HG03039 (cell line): ENCODE measurements around the gene ITGB4.

Source experiments
- ATAC-seq: cut with Tn5 transposase; IDR thresholded peaks from one replicate; pipeline ENCODE4 v1.9.1; 2021; ENCODE audit warnings: mild to moderate bottlenecking, moderate library complexity; ENCODE audit not compliant: unreplicated experiment

ITGB4 gene

DNA sequence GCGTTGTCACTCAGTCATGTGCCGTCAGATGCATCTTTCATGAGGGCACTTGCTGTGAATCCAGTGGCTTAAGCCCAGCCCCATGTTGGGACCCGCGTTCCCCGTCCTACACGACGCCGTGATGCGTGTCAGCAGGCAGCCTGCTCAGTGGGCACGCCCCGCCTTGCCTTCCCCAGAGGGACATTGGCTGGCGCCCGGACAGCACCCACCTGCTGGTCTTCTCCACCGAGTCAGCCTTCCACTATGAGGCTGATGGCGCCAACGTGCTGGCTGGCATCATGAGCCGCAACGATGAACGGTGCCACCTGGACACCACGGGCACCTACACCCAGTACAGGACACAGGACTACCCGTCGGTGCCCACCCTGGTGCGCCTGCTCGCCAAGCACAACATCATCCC lies 8.8 kb downstream of the ITGB4 start:
- no peak for ATAC-seq

DNA sequence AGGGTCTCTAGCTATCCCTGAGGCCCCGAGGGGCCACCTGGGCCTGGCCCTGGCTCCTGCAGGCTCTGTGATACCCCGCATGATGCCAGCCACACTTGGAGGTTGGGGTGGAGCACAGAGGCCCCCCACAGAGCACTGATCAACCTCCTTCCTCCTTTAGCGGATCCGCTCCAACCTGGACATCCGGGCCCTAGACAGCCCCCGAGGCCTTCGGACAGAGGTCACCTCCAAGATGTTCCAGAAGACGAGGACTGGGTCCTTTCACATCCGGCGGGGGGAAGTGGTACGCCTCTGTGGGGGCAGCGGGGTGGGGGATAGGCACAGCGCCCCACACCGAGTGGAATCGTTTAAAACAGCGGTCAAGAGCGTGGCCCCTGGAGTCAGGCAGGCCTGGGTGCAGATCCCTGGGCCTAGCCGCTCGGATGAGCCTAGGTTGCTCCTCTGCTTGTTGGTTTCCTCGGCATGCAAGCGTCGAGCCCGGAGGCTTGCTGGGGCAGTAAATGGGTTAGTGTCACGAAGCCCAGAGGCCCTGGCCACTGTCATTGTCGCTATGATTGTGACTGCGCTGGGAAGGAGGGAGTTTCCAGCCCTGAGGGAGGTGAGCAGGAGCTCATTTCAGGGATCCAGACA lies 9.9 kb downstream of the ITGB4 start:
- ATAC-seq, result no peak

DNA sequence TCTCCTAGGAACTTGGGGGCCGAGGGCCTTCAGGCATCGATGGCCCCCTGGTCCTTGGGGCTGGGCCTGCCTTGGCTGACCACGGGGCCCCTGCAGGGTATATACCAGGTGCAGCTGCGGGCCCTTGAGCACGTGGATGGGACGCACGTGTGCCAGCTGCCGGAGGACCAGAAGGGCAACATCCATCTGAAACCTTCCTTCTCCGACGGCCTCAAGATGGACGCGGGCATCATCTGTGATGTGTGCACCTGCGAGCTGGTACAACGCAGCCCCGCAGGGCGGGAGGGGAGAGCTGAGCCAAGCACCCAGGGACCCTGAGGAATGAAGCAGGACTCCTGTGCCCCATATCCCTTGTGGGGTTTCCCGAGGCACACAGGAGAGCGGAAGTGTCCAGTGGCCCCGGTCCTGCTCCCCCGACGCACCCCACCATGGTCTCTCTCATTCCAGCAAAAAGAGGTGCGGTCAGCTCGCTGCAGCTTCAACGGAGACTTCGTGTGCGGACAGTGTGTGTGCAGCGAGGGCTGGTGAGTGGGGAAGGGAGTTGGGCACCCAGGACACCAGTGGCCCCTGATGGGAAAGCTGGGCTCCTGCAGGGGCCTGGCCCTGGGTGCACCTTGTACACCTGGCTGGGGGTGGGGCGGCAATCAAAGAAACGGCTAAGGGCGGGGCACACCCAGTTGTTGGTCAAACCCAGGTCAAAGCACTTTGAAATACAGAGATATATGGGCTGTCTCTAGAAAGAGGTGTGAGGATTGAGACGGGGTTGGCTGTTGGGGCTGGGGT lies 10.6 kb downstream of the ITGB4 start:
- ATAC-seq, result no peak

DNA sequence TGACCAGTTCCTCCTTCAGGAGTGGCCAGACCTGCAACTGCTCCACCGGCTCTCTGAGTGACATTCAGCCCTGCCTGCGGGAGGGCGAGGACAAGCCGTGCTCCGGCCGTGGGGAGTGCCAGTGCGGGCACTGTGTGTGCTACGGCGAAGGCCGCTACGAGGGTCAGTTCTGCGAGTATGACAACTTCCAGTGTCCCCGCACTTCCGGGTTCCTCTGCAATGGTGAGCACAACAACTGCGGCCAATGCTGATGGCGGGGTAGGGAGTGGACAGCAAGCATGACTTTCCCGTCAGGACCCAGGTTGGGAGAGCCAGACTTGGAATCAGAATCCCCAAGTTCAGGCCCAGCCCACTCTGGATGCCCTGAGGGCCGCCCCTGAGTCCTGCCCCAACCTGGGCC lies 12.2 kb downstream of the ITGB4 start:
- no peak for ATAC-seq

DNA sequence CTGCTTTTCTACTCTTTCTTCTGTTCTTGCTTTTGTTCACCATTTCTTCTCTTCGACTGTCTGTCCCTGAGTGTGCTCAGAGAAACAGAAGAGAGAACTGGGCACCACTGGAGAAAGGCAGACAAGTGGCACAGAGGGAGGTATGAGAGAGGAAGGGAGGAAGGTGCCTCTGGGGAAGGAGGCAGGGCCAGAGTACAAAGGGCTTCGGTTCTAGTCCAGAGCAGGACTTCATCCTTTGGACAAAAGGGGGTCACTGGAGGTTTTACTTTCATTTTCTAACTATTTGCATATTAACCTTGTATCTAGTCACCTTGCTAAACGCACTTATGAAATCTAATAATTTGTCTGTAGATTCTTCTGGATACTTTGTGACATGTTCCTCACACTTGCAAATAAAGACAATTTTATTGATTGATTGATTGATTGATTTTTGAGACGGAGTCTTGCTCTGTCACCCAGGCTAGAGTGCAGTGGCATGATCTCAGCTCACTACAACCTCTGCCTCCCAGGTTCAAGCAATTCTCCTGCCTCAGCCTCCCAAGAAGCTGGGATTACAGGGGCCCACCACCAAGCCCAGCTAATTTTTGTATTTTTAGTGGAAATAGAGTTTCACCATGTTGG lies 13.5 kb downstream of the ITGB4 start:
- no peak for ATAC-seq

DNA sequence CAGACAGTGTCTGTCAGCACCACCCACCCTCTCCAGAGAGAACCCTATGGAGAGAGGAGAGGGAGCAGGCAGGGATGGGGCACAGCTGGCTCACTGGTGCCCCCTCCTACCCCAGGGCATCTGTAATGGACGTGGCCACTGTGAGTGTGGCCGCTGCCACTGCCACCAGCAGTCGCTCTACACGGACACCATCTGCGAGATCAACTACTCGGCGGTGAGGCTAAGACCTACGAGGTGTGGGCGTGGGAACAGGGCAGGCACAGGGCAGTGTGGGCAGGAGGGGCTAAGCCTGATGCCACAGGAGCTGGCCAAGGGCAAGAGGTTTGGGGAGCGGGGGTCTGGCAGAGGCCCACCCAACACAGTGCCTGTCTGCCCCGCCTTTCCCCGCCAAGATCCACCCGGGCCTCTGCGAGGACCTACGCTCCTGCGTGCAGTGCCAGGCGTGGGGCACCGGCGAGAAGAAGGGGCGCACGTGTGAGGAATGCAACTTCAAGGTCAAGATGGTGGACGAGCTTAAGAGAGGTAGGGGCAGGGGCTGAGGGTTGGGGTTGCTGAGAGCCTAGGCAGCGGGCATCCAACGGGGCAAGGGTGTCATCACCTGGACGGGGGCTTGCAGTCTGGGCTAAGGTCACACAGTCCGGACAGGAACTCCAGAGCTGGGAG lies 15.0 kb downstream of the ITGB4 start:
- no peak for ATAC-seq

DNA sequence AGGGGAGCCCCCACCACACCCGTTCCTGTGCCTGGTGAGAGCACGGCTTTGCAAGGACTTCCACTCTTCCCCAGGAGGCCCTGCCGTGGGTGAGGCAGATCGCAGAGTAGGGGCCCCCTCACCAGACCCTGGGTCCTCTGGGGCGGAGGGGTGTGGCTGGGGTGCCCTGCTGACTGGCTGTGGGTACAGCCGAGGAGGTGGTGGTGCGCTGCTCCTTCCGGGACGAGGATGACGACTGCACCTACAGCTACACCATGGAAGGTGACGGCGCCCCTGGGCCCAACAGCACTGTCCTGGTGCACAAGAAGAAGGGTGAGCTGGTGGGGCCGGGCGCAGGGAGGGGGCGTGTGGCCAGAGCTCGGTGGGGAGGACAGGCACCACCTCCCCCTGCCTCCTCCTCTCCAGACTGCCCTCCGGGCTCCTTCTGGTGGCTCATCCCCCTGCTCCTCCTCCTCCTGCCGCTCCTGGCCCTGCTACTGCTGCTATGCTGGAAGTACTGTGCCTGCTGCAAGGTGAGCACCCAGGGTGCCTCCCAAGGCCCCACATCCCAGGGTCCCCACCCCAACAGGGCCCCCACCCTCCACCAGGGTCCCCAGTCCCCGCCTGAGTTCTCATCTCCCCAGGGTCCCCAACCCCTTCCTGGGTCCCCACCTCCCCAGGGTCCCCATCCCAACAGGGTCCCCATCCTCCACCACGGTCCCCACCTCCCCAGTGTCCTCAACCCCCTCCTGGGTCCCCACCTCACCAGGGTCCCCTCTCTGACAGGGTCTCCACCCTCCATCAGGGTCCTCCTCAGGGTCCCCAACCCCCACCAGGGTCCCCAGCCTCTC lies 16.1 kb downstream of the ITGB4 start:
- ATAC-seq, result no peak

DNA sequence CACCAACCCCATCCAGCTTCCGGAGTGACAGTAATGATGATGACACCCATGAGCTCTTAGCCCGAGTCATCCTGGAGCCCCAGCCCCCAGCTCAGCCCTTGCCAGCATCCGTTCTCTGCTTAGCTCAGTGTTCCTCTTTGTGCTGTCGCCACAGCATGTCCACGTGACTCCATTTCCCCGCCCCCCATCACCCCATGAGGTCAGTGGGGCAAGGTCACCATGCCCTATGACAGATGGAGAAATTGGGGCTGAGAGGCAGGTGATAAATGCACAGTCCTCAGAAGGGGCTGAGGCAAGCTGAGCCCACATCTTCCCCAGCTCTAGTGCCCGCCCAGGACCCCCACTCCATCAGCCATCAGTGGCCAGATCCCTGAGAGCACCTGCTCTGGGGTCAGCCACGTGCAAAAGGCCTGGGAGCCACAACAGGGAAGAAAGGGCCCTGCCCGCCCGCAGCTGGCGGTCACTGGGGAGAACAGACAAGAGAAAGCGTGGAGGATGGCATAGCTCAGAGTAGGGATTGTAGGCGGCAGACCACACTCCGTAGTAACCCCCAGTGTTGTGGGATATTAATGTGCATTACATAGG lies 17.1 kb downstream of the ITGB4 start:
- ATAC-seq, result no peak

DNA sequence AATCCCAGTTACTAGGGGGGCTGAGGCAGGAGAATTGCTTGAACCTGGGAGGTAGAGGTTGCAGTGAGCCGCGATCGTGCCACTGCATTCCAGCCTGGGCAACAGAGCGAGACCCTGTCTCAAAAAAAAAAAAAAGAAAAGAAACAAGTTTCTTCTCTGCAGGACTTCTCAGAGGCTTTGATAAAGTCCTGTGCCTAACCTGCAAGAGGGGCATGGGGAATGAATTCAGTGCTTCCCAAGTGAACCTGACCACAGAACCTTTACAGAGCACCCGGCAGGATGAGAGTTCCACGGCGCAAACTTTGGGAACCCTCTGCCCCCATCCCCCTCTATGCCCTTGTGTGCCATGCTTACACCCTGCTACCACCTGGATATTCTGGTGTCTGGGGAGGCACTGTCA lies 17.9 kb downstream of the ITGB4 start:
- ATAC-seq, result no peak

DNA sequence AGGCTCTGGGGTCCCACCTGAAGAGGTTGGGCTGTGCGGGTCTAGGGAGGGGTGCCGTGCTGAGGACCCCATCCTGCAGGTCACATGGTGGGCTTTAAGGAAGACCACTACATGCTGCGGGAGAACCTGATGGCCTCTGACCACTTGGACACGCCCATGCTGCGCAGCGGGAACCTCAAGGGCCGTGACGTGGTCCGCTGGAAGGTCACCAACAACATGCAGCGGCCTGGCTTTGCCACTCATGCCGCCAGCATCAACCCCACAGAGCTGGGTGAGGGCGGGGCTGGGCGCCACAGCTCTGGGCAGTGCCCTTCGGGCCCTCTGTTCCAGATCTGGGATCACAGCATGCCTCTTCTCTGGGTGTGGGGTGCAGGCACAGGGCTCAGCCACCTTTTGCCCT lies 18.5 kb downstream of the ITGB4 start:
- no peak for ATAC-seq

DNA sequence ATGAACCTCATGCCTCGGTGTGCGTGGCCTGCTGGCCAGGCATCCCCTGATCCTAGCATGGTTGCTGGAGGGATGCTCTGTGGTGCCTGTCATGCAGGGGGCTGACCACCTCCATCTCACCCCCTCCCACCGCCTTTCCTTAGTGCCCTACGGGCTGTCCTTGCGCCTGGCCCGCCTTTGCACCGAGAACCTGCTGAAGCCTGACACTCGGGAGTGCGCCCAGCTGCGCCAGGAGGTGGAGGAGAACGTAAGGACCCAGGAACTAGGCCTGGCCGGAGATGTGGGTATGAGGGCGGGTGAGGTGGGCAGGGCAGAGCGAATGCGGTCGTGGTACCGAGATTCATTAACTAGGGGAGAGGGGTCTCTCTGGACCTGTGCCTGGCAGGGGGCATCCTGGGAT lies 19.0 kb downstream of the ITGB4 start:
- ATAC-seq, result no peak

DNA sequence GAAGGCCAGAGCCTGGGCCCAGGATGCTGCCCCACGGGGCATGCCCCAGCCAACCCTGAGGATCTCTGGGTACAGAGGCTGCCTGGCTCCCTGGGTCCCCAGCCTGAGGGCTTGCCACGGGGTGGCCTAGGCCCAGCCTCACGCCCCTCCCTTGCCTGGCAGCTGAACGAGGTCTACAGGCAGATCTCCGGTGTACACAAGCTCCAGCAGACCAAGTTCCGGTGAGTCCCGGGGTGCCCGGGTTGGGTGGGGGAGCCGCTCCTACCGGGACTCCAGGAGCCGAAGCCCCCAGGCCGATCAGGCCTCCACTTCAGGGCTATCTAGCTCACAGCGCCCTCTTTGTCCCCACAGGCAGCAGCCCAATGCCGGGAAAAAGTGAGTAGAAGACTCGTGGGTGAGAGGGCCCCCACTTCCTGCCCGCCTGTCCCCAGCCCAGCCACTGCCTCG lies 19.4 kb downstream of the ITGB4 start:
- ATAC-seq, result no peak

DNA sequence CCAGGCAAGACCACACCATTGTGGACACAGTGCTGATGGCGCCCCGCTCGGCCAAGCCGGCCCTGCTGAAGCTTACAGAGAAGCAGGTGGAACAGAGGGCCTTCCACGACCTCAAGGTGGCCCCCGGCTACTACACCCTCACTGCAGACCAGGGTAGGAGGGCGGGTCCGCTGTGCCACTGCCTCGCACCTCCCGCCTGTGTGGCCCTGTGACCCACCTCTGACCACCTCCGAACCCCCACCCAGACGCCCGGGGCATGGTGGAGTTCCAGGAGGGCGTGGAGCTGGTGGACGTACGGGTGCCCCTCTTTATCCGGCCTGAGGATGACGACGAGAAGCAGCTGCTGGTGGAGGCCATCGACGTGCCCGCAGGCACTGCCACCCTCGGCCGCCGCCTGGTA lies 21.1 kb downstream of the ITGB4 start:
- no peak for ATAC-seq

DNA sequence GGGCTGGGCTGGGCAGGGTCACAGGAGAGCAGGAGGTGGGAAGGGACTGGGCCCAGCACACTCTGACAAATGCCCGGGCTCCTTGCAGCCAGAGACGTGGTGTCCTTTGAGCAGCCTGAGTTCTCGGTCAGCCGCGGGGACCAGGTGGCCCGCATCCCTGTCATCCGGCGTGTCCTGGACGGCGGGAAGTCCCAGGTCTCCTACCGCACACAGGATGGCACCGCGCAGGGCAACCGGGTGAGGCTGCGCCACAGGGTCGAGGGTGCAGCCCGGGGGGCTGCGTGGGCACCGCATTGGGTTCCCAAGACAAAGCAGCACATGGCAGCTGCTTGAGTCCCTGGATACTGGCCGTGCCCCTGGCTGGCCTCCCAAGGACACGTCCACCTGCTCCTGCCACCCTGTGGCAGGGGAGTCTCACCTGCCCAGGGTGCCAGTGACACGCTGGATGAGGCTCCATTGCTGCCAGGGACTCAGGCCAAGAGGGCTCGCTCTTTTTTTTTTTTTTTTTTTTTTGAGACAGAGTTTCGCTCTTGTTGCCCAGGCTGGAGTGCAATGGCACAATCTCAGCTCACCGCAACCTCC lies 22.5 kb downstream of the ITGB4 start:
- no peak for ATAC-seq

DNA sequence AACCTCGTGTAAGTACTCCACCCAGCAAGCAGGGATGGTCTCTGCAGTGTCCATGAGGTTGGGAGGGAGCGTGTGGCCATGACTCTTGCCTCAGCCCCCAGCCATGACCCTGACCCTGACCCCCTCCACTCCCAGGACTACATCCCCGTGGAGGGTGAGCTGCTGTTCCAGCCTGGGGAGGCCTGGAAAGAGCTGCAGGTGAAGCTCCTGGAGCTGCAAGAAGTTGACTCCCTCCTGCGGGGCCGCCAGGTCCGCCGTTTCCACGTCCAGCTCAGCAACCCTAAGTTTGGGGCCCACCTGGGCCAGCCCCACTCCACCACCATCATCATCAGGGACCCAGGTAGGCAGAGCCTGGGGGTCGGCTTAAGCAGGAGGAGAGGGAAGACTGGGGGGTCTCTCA lies 27.4 kb downstream of the ITGB4 start:
- no peak for ATAC-seq

DNA sequence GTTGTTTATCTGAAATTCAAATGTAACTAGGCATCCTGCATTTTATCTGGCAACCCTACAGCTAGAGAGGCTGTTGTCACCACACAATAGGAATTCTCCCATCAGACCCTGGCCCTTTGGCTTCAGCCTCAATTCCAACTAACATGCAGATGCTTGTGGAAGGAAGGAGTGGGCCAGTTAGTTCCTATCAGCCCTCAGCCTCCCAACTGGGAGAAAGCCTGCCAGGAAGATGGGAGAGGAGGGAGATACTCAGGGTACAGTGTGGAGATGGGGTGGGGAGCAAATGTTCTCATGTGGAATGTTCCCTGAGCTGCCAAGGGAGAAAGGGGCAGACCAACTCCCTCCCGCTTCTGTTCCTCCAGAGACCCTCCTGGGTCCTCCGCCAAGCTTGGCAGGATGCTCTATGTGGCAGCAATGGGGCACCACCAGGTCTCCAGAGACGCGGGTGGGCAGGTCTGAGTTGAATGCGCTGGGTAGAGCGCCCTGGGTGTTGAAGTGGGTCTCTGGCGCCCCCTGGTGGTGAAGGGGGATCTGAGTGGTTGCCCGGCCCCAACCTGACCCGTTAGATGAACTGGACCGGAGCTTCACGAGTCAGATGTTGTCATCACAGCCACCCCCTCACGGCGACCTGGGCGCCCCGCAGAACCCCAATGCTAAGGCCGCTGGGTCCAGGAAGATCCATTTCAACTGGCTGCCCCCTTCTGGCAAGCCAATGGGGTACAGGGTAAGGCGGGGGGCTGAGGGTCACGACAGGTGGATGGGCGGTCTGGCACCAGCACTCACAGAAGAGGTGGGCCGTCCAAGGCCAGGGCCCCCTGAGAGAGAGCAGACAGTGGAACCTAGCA lies 28.5 kb downstream of the ITGB4 start:
- ATAC-seq, result peak; percentile 46

DNA sequence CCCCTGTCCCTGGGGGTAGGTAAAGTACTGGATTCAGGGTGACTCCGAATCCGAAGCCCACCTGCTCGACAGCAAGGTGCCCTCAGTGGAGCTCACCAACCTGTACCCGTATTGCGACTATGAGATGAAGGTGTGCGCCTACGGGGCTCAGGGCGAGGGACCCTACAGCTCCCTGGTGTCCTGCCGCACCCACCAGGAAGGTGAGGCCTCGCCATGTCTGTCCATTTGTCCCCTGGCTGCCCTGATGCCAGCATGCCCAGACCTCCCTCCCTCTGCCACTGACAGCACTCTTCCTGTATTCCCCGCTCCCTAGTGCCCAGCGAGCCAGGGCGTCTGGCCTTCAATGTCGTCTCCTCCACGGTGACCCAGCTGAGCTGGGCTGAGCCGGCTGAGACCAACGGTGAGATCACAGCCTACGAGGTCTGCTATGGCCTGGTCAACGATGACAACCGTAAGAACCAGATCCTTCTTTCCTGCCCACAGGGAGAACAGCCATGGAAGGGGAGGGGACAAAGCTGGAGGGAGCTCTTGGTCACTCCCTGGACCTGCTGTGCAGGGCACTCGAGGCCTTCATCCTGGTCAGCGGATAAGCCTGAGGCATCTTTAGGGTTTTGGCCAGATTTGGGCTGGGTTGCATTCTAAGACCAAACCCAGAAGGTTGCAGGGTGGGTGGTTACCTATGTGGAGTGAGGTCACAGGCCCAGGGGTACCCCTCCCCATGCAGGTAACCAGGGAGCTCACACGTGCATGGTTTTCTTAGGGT lies 29.6 kb downstream of the ITGB4 start:
- ATAC-seq, result no peak

DNA sequence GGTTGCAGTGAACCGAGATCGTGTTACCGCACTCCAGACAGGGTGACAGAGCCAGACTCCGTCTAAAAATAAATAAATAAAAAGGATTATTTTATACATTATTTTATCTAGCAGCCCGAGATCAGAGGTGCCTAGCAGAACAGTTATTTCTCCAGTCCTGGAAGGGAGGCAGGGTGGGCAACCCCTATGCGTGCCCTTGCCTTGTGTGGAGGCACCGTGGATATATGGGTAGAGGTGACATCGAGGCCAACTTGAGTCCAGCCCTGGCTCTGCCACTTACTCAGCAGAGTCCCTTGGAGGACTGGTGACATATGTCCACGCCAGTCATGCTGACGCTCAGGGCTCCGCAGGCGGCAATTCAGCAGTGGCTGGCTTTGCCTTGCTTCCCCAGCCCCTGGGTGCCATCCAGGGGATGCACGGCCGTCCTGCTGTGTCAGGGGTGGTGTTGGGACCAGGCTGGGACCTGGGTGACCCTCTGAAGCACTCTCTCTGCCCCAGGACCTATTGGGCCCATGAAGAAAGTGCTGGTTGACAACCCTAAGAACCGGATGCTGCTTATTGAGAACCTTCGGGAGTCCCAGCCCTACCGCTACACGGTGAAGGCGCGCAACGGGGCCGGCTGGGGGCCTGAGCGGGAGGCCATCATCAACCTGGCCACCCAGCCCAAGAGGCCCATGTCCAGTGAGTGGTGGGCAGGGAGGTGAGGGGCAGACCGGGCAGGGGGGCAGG lies 30.6 kb downstream of the ITGB4 start:
- ATAC-seq, result no peak
